TTC549 (cell line): ENCODE data around the gene NACC2.
"Not testable (repeated sequence)": the region's sequence is repeated elsewhere in the genome, so short reads cannot be mapped to it uniquely, and the experiment has no call there.

Experiments
- FAIRE-seq: peaks from 2 replicates; lab custom pipeline; 2012; peaks lifted over from hg19 to GRCh38; lab: Jason Lieb, UNC

Gene NACC2

DNA sequence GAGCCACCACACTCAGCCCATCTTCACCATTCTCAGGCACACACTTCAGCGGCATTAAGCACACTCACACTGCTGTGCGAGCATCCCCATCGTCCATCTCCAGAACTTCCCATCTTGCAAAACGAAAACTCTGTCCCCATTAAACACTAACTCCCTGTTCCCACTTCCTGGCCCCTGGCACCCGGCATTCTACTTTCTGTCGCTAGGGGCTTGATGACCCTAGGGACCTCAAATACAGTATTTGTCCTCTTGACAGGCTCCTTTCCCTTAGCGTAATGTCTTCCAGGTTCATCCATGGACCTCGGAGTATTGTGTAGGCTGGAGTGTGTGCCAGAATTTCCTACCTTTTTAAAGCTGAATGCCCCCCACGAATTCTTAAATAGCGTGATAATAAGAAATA lies 119.3 kb downstream of the NACC2 start:
- FAIRE-seq, result no peak

DNA sequence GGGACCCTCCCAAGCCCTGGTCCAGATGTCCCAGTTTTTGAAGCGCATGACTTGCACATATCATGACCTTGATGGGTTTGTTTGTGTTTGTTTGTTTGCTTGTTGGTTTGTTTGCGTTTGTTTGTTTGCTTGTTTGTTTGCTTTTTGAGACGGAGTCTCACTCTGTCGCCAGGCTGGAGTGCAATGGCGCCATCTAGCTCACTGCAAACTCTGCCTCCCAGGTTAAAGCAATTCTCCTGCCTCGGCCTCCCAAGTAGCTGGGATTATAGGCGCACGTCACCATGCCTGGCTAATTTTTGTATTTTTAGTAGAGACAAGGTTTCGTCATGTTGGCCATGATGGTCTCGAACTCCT lies 120.9 kb downstream of the NACC2 start:
- no peak for FAIRE-seq

DNA sequence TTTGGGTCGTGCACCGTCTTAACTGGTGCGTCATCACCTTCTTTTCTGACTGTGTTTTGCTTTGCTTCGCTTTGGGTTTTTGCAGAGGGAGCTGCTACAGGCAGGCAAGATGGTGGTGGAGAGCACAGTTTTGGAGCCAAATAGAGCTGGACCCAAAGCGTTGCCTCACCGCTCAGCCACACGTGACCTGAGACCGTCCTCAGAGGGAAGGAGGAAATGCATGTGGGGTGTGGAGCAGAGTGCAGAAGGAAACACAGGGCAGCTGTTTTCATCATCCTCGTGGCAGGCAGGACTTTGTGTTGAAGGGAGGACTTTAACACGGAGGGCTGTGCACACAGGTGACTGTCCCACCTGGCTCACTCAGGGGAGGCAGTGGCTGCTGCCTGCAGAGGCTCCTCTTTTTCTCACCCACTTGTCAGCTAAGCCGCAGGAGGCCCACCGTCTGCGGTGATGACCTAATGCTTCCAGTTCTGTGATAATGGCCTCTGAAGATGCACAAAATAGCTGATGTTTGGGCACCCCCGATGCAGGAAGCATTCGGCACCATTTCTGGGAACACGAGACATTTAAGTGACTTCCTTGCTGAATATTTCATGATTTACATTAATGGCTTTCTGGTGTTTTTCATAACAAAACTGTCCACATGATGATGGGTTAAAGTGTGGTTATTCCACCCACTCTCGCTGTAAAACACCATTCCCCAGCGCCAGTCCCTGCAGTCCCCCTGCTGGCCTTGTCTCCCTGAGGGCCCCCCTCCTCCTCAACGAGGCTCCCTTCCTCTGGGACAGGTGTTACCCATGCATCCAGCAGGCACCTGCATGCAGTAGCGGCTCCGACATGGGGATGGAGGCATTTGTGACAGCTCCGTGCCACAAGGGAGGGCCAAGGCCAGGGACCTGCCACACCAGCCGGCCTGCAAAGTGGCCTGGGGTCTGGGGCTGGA lies 121.5 kb downstream of the NACC2 start:
- no peak for FAIRE-seq

DNA sequence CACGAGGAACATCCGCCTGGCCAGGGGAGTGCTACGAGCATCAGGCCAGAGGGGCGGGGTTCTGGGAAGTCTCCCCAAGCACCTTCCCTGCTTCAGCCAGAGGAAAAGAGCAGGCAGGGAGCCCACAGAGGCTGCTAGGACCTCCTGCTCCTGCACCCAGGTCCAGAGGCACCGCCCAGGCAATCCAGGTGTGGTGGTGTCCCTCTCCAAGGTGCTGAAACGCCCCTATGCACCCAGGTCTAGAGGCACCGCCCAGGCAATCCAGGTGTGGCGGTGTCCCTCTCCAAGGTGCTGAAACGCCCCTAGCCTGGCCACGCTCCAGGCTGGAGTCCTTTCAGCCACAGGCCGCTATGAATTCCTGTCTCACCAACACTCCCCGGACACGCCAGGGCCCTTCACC lies 123.2 kb downstream of the NACC2 start:
- no peak for FAIRE-seq

DNA sequence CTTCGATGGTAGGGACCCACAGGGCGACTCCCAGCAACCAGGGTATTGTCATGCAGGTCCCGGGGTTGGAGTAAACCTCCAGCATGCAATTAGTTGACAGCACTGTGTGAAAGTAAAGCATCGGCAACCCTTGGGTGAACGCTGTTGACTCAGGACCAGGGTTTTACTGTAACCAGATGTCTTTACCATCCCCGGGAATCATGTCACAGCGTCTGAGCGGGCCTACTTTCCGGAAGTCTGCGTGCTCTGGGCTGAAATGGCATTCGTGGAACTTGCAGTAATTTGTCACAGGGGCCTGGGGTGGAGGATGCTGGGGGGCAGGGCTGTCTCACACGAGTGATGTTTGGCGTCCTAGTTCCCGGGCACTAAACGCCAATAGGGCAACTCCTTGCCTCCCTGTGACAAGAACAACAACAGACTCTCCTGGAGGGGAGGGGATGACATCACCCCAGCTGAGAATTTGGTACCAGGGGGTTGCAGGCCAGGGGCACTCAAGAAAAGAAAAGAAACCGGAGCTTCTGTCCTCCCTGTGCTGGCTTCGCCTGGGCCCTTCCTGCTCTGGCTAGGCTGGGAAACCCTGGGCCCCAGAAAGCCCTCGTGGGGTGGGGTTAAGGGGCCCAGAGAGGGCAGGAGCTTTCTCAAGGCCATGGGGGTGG lies 123.8 kb downstream of the NACC2 start:
- no peak for FAIRE-seq

DNA sequence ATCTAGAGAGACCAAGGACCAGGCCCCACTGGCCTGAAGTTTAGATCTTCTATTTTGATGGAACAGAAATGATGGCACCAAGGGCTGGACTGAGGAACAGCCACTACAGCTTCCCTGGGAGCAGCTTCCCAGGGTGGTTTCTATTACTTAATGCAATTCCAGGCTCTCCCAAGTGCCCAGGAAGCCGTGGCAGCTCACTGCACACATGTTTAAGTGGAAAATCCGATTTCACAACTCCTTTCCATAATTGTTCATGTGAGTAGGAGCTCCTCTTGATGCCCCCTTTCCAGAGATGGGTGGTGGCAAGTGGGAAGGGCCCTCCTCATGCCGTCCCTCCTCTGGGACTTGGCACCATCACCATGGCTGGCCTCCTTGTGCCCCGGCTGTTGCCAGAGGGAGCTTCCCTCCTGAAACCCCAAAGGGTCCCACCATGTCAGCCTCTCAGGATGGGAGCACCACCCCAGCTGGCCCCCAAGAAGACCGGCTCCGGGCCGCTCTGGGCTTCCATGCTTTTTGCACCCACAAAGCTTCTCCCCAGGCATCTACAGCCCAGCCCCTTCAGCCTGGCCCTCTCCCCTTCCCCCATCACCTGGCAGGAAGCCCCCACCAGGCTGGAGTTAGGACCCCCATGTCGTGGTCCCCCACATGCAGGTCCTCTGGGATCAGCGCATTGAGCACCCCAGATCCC lies 124.8 kb downstream of the NACC2 start:
- no peak for FAIRE-seq

DNA sequence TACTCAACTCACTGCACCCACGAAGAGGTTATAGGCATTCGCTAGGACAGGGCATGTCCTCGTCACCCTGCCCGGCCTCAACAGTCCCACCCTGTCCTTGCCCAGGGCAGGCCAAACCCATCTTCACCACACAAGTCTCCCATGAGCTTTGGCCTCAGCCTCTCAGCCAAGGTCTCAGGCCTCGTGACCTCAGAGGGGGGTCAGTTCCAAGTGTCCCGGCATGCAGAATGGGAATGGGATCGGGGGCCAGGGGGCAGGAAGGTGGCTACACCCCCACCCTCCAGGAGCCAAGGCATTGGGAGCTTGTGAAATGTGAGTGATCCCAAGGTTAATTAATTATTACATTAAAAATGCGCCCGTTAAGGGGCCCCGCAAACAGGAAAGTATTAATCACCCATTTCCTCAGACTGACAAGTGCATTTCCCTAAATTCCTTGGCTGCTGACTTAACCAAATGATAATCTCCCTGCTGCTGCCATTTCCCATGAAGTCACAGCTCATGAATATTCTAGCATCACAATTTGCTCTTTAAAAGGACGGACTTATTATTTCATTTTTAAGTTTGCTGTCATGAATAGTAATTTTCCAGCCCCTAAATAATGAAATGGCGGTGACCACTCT lies 125.9 kb downstream of the NACC2 start:
- no peak for FAIRE-seq

DNA sequence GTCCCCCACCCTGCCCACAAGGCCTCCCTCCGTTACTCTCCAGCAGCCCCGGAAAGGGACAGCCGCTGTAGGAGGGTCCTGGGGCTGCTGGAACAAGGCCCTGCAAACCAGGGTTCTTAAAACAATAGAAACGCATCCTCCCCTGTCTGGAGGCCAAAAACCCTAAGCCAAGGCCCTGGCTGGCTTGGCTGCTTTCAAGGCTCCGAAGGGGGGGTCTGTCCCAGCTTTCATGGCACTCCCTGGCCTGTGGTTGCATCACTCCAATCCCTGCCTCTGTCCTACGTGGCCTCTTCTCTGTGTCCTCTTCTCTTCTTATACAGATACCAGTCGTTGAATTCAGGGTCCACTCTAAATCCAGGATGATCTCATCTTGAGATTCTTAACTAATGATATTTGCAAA lies 126.5 kb downstream of the NACC2 start:
- FAIRE-seq, result no peak

DNA sequence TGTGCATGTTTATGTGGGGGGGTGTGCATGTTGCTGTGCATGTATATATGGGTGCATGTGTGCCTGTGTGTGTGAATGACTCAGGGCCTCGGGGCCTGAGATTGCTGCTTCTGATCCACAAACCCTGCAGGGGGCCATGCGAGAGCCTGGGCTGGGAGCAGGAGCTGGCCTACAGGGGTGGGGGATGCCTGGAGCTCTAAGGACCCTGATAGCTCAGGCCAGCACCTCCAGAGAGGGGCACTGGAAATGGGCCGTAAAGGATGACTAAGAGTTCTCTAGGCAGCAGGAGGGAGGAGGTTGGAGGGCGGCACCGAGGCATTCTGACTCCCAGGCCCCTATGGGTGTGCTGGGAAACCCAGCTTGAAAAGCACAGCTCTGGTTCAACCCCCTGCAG lies 127.0 kb downstream of the NACC2 start:
- FAIRE-seq, result no peak

DNA sequence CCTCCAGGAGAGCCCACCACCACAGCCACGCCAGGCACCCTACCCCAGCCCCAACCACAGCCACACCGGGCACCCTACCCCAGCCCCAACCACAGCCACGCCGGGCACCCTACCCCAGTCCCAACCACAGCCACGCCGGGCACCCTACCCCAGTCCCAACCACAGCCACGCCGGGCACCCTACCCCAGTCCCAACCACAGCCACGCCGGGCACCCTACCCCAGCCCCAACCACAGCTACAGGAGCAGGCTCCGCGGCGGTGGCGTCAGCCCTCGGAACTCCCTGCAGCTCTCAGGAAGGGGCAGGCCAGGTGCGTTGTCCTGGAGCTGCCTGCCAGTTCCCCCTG lies 128.2 kb downstream of the NACC2 start:
- FAIRE-seq, result not testable (repeated sequence)

DNA sequence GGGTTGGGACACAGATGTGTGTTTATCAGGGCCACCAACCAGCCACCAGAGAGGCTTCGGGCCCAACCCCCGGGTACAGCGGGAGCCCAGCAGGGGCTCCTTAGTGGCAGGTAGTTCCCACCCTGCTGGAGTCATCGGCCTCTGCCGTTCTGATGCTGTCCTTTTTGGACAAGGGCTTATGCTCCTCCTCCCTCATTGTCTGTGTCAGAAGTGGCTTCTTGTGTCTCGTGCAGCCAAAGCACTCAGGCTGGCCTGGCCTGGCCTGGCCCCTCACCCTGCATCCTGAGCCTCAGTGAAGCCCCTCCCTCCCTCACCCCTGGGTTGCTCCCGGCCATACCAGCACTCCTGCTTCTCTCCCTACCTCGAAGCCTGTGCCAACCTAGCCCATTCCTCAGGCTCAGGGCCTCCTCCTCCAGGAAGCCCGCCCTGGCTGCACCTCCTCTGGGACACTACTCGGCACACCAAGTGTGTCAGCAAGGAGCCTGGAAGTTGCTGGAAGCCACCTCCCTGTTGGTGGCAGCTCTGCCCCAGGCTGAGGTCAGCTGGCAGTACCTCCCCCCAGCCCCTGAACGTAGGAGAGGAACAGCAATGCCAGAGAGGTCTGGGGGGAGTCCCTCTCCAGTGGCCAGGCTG lies 129.8 kb downstream of the NACC2 start:
- no peak for FAIRE-seq

DNA sequence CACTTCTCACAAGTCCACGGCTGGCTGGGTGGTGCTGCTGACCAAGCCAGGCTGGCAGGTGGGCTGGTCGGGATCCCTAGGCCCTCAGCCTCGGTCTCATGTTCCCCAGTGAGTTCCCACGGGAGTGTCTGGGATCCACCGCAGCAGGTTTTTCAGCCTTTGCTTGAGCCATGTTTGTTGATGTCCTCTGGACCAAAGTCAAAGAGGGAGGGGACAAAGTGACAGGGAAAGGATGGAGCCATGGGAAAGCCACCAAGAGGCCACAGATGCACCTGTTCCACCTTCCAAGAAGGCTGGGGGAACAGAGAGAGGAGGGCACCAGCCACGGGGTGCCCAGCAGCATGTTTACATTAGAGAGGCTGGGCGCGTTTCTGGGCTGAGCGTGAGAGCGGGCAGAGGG lies 131.2 kb downstream of the NACC2 start:
- no peak for FAIRE-seq

DNA sequence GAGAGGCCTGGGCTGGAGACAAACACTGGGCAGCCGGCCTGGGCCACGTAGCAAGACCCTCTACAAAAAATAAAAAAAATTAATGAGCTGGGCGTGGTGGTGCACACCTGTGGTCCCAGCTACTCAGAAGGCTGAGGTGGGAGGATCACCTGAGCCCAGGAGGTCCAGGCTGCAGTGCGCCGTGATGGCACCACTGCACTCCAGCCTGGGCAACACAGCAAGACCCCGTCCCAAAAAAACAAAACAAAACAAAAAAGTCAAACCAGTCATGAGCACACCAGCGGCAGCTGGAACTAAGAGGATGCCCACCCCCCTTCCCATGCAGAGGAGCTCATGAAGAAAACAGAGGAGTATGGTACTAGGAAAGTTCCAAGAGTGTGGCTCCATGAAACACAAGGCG lies 131.8 kb downstream of the NACC2 start:
- no peak for FAIRE-seq

DNA sequence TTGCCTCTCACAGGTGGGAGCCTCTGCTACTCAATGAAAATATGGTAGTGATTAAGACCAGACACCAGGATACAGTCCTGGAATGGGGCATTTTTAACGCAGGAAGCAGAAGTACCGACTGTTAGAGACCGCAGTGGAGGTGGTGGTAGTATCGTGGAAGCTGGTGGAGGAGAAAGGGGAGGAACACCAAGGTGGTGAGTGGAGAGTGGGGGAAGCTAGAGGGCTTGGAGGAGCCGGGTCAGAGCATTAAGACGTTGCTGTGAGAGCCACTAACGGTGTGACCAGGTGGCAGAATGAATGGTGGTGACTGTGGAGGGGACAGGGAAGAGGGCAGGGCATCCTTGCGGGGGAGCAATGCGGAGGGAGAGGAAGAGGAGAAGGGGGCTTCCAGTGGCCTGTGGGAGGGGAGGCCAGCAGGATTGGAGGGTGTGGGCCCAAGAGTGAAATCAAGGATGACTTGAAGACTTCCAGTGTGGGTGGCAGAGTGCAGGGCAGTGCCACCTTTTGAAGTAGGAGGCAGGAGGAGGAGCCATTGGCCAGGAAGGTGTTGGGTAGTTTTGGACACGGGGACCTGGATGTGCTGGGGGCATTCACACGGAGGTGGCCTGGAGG lies 132.3 kb downstream of the NACC2 start:
- no peak for FAIRE-seq

DNA sequence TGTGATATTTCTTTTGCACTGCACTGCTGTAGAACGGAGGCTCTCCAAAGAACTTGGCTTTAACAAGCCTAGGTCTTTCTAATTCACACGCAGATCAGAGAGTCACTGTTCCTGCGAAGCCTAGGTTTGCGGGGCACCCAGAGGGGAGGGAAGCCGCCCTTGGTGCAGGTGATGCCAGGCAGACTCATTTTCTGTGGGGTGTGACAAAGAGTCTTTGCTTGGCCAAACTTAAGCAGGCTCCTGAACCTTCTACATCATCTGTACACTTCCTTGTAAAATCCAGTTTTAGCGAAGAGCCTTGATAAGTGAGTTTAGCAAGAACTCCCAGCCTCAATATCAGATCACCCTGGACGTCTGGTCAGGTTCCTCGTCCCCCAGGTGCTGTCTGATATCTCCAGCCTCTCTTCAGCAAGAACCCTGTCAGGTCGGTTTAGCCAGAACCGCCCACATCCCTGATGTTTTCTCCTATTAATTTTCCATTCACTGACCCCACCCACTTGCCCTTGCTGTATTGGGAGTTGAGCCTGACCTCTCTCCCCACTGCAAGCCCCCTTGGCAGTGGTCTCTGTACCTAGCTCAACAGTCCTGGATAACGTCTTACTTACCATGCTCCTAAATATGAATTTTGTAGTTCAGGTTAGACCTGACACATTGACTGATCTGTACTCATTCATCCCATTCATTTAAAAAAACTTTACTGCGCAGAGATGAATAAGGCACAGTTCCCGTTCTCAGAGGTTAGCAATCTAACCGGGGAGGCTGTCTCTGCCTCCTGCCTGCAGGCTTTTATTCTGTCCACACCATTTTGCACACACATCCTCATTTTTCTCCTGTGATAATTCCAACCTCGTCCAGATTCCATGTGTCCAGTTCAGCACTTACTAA lies 133.0 kb downstream of the NACC2 start:
- no peak for FAIRE-seq

DNA sequence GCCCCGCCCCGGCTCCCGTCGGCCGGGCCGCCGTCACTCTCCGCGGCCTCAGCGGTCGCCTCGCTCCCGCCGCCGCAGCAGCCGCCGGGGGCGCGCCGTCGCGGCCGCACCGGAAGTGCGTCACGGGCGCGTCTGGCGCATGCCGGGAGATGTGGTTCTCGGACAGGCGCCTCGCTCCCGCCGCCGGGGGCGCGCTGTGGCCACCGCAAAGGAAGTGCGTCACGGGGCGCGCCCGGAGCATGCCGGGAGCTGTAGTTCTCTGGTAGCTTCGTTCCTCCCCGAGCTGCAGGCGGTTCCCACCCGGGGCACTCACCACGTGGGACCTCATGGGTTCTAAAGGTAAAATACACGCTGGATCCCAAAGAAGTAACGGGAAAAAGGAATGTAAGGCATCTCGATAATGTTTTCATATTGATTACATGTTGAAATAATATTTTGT lies 133.8 kb downstream of the NACC2 start, which contains the start of gene UBAC1:
TSS of gene UBAC1 (minus strand) at position 97 of the 439 bp plus-strand sequence. CDS start 211 bp downstream, outside the sequence.
- no peak for FAIRE-seq

DNA sequence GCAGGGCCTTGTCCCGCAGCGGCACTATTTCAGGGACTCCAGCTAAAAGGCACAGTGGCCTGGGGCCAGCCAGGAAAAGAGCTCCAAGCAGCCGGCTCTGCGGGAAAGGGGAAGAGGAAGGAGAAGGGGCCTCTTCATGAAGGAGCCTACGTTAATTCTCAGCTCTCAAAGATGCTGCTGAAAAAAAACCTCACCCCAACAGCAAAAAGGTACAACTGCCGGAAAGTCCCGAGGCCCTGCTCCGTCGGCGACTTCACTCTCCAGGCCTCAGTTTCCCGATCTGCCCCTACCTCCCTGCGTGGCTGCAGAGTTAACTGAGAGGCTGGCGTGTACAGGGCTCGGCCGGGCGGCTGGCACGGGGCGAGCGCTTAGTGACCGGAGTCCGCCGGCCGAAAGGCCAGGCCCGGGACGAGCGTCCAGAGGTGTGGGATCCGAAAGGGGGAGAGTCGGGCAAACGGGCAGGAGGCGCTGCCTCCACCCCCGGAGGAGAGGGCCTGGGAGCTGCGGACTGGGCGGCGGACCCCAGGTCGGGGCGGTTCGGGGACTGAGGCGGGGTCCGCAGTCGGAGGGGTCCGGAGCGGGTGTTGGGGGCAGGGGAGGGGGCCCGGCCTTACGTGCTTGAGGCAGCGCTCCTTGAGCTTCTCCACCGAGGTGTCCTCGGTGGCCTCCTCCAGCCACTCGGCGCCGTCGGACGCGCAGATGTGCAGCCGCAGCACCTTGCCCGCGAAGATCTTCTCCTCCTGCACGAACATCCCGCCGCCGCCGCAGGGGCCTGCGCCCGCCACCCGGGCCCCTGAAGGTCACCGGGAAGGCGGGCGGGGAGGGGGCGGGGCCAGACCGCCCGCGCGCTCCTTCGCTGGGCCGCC lies 134.4 kb downstream of the NACC2 start:
- FAIRE-seq, result no peak

DNA sequence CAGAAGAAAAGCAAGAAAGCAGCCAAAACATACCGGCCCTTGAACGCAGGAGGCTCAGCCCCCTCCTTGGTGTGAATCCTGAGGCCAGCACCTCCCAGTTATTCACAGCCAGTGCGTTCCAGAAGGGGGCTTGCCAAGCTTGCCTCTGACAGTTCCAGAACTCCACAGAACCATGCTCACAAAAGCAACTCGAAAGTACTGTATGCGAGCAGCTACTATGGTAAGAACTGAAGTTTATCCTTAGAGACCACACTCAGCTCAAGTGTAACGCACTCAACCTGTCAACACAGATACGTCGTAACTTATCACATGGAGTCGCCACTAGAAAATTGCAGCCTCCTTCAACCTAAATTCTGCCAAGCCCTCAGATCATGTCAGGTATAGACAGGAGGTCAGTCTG lies 135.3 kb downstream of the NACC2 start:
- FAIRE-seq, result no peak

DNA sequence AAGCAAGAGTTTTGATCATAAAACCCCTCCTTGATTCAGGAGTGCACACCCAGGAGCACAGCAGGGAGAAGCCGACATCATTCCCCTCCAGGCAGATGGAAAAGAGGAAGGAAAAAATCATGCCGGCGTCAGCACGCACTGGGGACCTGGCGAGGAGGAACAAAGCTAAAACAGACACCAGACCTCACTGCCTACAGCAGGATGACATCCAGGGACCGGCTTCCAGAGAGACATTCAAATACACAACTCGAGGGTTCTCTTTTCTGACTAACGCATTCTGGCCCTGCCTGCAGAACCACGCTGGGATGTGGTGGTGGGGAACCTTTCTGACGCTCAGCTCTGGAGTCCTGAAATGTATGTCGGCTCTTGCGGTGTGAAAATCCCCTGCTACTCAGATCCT lies 136.6 kb downstream of the NACC2 start:
- no peak for FAIRE-seq

DNA sequence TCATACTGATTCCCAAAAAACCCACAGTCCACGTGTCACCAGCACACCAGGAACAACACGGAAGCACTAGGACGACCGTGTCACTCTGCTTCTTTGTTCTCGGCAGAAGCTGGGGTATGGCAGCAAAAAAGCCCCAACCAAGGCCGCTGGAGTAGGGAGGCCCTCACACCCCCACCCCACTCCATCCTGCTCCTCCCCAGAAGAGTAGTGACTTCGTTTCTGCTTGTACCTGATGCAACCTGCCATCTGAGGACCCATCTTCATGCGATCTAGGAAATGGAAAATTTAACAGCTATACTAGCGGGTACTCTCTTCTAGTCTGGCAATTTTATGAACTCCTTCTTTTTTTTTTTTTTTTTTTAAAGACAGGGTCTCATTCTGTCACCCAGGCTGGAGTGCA lies 137.7 kb downstream of the NACC2 start:
- no peak for FAIRE-seq
